ENCODE data around the gene SMIM44. TPM values are rescaled to one million over a fixed set of nuclear protein-coding genes. Genes with fewer than 3 reads are reported as not detected.

The SMIM44 gene
- total RNA-seq, 1 experiment from 2014 or later: not detected

DNA sequence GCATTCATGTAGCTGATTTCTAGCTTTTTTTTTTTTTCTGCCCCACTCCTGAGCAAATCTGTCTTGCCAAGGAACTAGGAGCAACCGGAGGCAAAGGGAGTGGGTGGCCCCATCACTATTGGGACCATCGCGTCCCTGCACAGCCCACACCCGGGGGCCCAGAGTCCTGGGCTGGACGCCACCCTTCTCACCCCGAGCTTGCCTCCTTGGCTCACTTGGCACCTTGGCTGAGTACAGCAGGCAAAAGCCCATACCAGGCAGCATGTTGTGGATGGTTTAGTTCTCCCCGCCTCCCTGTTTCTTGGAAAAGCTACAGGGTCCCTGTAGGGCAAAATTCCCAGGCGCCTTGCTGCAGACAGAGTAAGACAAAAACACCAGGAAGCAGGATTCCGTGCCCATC is 16.6 kb downstream of the SMIM44 start:
- no peak overlapping the region for H3K9ac ChIP-seq (ENCODE audit: extremely low read depth, insufficient read length, low read length)

More for the DNA sequence above, 16.6 kb downstream of the SMIM44 start:
- WGBS (ENCODE audit: extremely low coverage, insufficient read length, low lambda C conversion rate): no CpG with 5 or more reads among the region's 9 CpGs
- no peak overlapping the region for H4K91ac ChIP-seq (ENCODE audit: insufficient read length, low read depth, low read length)
- no peak overlapping the region for H2BK5ac ChIP-seq (ENCODE audit: insufficient read length, low read length)
- H2AK5ac ChIP-seq (ENCODE audit: insufficient read length, low read length): no peak overlapping the region
- H3T11ph ChIP-seq (ENCODE audit: low read length): no peak overlapping the region
- H4K20me1 ChIP-seq (ENCODE audit: control insufficient read depth, insufficient read depth, insufficient read length): no peaks in the 10 kb centered on the region
- TF ChIP-seq, protein P1, sequence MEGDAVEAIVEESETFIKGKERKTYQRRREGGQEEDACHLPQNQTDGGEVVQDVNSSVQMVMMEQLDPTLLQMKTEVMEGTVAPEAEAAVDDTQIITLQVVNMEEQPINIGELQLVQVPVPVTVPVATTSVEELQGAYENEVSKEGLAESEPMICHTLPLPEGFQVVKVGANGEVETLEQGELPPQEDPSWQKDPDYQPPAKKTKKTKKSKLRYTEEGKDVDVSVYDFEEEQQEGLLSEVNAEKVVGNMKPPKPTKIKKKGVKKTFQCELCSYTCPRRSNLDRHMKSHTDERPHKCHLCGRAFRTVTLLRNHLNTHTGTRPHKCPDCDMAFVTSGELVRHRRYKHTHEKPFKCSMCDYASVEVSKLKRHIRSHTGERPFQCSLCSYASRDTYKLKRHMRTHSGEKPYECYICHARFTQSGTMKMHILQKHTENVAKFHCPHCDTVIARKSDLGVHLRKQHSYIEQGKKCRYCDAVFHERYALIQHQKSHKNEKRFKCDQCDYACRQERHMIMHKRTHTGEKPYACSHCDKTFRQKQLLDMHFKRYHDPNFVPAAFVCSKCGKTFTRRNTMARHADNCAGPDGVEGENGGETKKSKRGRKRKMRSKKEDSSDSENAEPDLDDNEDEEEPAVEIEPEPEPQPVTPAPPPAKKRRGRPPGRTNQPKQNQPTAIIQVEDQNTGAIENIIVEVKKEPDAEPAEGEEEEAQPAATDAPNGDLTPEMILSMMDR (conservative IDR thresholded peaks at IDR 0.05): no peak
- no peak overlapping the region for H2BK120ac ChIP-seq (ENCODE audit: low read depth, low read length, poor library complexity, severe bottlenecking)
- no peak overlapping the region for H2AFZ ChIP-seq (ENCODE audit: low read length)
- H4K8ac ChIP-seq (replicated peaks; ENCODE audit: insufficient read length, low read depth, low read length): no peak overlapping the region
- H3K18ac ChIP-seq (ENCODE audit: insufficient read length, low read depth, low read length): no peak overlapping the region
- no peak overlapping the region for H3K23ac ChIP-seq (ENCODE audit: insufficient read length, low read depth, low read length)
- no peak for DNase-seq
- Mint-ChIP-seq H3K4me3 (no peak overlapping the region), H3K9me3 (peaks cover 11 to 17% of the 10 kb centered on the region in 2 experiments), H3K27ac (no peak overlapping the region), H3K27me3 (ENCODE audit: low read depth) (peaks cover 93% of the 10 kb centered on the region), H3K36me3 (ENCODE audit: insufficient read depth in 1 of 3, low read depth in 3 of 3) (peaks cover 0 to 4% (median 0%) of the 10 kb centered on the region in 3 experiments; a peak in 2 of 7 replicates), H3K4me1 (peaks cover 7 to 15% of the 10 kb centered on the region in 2 experiments)
- H2BK20ac ChIP-seq (ENCODE audit: low read depth, low read length, poor library complexity, severe bottlenecking): no peak overlapping the region
- H3K4me1 ChIP-seq (ENCODE audit: insufficient read depth, low read length): no peaks in the 10 kb centered on the region
- peaks cover 18% of the 10 kb centered on the region for H3K27me3 ChIP-seq (ENCODE audit: insufficient read depth, low read length)
- no peak overlapping the region for H3K4ac ChIP-seq (ENCODE audit: low read depth, low read length)
- no peak overlapping the region for H2BK15ac ChIP-seq (ENCODE audit: low read depth, low read length)
- no peaks in the 10 kb centered on the region for H3K79me2 ChIP-seq (ENCODE audit: insufficient read depth, low read length)
- no peaks in the 10 kb centered on the region for H3K23me2 ChIP-seq (ENCODE audit: insufficient read length, low read depth, low read length, poor library complexity, severe bottlenecking)
- H3K79me1 ChIP-seq (ENCODE audit: insufficient read depth, low read depth, low read length, poor library complexity, severe bottlenecking): no peaks in the 10 kb centered on the region
- H3K4me2 ChIP-seq (ENCODE audit: insufficient read depth, insufficient read length, low read length): no peak overlapping the region
- H3K27ac ChIP-seq (ENCODE audit: insufficient read length, low read depth, low read length): no peak overlapping the region
- no peak overlapping the region for H4K5ac ChIP-seq (ENCODE audit: insufficient read length, low read depth, low read length)
- H3K9me3 ChIP-seq (ENCODE audit: control insufficient read depth, low read depth, low read length): no peaks in the 10 kb centered on the region
- H3K14ac ChIP-seq (ENCODE audit: insufficient read depth, low read length): no peak overlapping the region
- H3K56ac ChIP-seq (ENCODE audit: insufficient read length, low read depth, low read length): no peak overlapping the region
- no peak overlapping the region for H2BK12ac ChIP-seq (ENCODE audit: insufficient read length, low read depth, low read length)
